CD4-positive, alpha-beta T cell (primary cell): ENCODE data around the gene ACAP3. TPM values are rescaled to one million over a fixed set of nuclear protein-coding genes. Genes with fewer than 3 reads are reported as not detected.

ENCODE experiments used
- ATAC-seq: fragments of 200-7000 bp; cut with Tn5 transposase; one replicate; pipeline ENCODE4 v1.10.0; 2022; ENCODE audit warnings: mild to moderate bottlenecking; ENCODE audit not compliant: poor library complexity
- CTCF ChIA-PET: fragments of 350-600 bp; sonication (Branson Sonifier 250); formaldehyde crosslinking; loops from one replicate; lab custom pipeline; 2021; ENCODE audit warnings: antibody characterized with exemption, inconsistent platforms; lab: Charles Lee
- POLR2A ChIA-PET: fragments of 350-600 bp; sonication (Branson Sonifier 250); formaldehyde crosslinking; loops from one replicate; lab custom pipeline; 2021; ENCODE audit warnings: antibody characterized with exemption, inconsistent platforms; lab: Charles Lee
- DNase-seq, 14 experiments: peaks; one replicate each; pipeline ENCODE4 v3.0.0-alpha.2; 2013 to 2020; ENCODE audit warnings: mixed read lengths in 2 of 14
- H3K27ac ChIP-seq, 2 donors: one replicate each; pipeline versions ENCODE4 v1.5.1 to v1.7.0; 2013; ENCODE audit warnings: low read length in 2 of 2, low read depth in 1 of 2, mild to moderate bottlenecking in 1 of 2
- H3K27me3 ChIP-seq, 2 experiments: 1 replicate in 1 of 2; 2 replicates in 1 of 2; pipeline versions ENCODE4 v1.6.1 to v1.7.0; 2013; ENCODE audit warnings: low read length in 2 of 2, control low read depth in 1 of 2, mild to moderate bottlenecking in 1 of 2, moderate library complexity in 1 of 2; ENCODE audit not compliant: insufficient read depth in 2 of 2, control insufficient read depth in 1 of 2
- H3K36me3 ChIP-seq: one replicate; pipeline ENCODE4 v1.6.1; 2013; ENCODE audit warnings: low read length, control low read depth; ENCODE audit not compliant: insufficient read depth
- H3K4me1 ChIP-seq: one replicate; pipeline ENCODE4 v1.6.1; 2013; ENCODE audit warnings: low read length, control low read depth; ENCODE audit not compliant: insufficient read depth
- H3K4me3 ChIP-seq: one replicate; pipeline ENCODE4 v1.5.1; 2013; ENCODE audit warnings: mild to moderate bottlenecking, low read length, moderate library complexity
- H3K9me3 ChIP-seq, 2 experiments: 1 replicate in 1 of 2; 2 replicates in 1 of 2; pipeline versions ENCODE4 v1.6.1 to v1.7.0; 2013; ENCODE audit warnings: low read length in 2 of 2, mild to moderate bottlenecking in 2 of 2, control low read depth in 1 of 2, moderate library complexity in 1 of 2; ENCODE audit not compliant: control insufficient read depth in 1 of 2, insufficient read depth in 1 of 2
- H3K27ac Mint-ChIP-seq: one replicate; pipeline ENCODE4 v1.8.0; 2020; ENCODE audit warnings: mixed read lengths
- H3K27me3 Mint-ChIP-seq: one replicate; pipeline ENCODE4 v1.8.0; 2021; ENCODE audit warnings: mixed read lengths
- H3K36me3 Mint-ChIP-seq: one replicate; pipeline ENCODE4 v1.8.0; 2021; ENCODE audit warnings: low read depth, mixed read lengths
- H3K4me1 Mint-ChIP-seq: one replicate; pipeline ENCODE4 v1.8.0; 2021; ENCODE audit warnings: low read depth, mixed read lengths
- H3K4me3 Mint-ChIP-seq: one replicate; pipeline ENCODE4 v1.8.0; 2020; ENCODE audit warnings: mild to moderate bottlenecking, mixed read lengths
- H3K9me3 Mint-ChIP-seq: one replicate; pipeline ENCODE4 v1.8.0; 2020; ENCODE audit warnings: mixed read lengths
- CTCF ChIP-seq: fragments of 200-600 bp; IDR thresholded peaks from one replicate; pipeline ENCODE4 v1.8.0; 2022; ENCODE audit warnings: antibody characterized with exemption, mild to moderate bottlenecking
- intact Hi-C, 2 experiments: fragments of 100-400 bp; cut with DNase I in 1 of 2; cut with micrococcal nuclease in 1 of 2; formaldehyde crosslinking; loops; one replicate each; pipeline versions ENCODE4 v1.15.1 to v1.9.0; 2023 to 2025; cut with DNase I, micrococcal nuclease
- total RNA-seq, 174 experiments: library from RNA in 2 of 174; stranded (reverse) in 2 of 174; gene quantifications; one replicate each; pipeline ENCODE4 v1.2.3 and lab custom pipeline; 2021 to 2026

Gene ACAP3
- total RNA-seq, 2 experiments from 2014 or later: 45.3 to 46.4 TPM

- Histone ChIP-seq H3K4me3 (no peak overlapping the region), H3K27me3 (peaks cover 11 to 17% of the 10 kb centered on the region in 2 experiments), H3K27ac (no peak overlapping the region), H3K36me3 (no peaks in the 10 kb centered on the region), H3K4me1 (peaks cover 10% of the 10 kb centered on the region), H3K9me3 (peaks cover 0 to 18% of the 10 kb centered on the region in 2 experiments)
- Mint-ChIP-seq H3K4me3 (no peak overlapping the region), H3K27ac (no peak overlapping the region), H3K9me3 (no peaks in the 10 kb centered on the region), H3K4me1 (no peaks in the 10 kb centered on the region), H3K36me3 (no peaks in the 10 kb centered on the region), H3K27me3 (no peaks in the 10 kb centered on the region)
- DNase-seq: no peak
- TF ChIP-seq CTCF: no peak
- POLR2A ChIA-PET: no interaction called here
- ATAC-seq: no peak
- CTCF ChIA-PET: no interaction called here
- intact Hi-C loops: no loop called here
Measured at GRCh38 chr1:1245178-1245816, 62.4 kb downstream of the ACAP3 start.

GRCh38 chr1:1244192-1244811, 63.4 kb downstream of the ACAP3 start:
- Histone ChIP-seq H3K27me3 (peaks cover 12 to 25% of the 10 kb centered on the region in 2 experiments), H3K4me3 (no peak overlapping the region), H3K27ac (no peak overlapping the region), H3K4me1 (peaks cover 5% of the 10 kb centered on the region), H3K36me3 (no peaks in the 10 kb centered on the region), H3K9me3 (peaks cover 0 to 18% of the 10 kb centered on the region in 2 experiments)
- Mint-ChIP-seq H3K27ac (no peak overlapping the region), H3K36me3 (no peaks in the 10 kb centered on the region), H3K9me3 (no peaks in the 10 kb centered on the region), H3K27me3 (no peaks in the 10 kb centered on the region), H3K4me1 (no peaks in the 10 kb centered on the region), H3K4me3 (no peak overlapping the region)
- intact Hi-C loops: no loop called here
- no peak for DNase-seq
- TF ChIP-seq CTCF: no peak
- ChIA-PET CTCF (no interaction called here), POLR2A (no interaction called here)
- no peak for ATAC-seq

- H3K27ac ChIP-seq: no peak overlapping the region
- peaks cover 5% of the 10 kb centered on the region for H3K4me1 ChIP-seq
- H3K9me3 ChIP-seq: peaks cover 0 to 18% of the 10 kb centered on the region in 2 experiments
- no peaks in the 10 kb centered on the region for H3K36me3 ChIP-seq
- no peaks in the 10 kb centered on the region for H3K9me3 Mint-ChIP-seq
- no peaks in the 10 kb centered on the region for H3K27me3 Mint-ChIP-seq
- intact Hi-C loops: no loop called here
- peaks cover 12 to 25% of the 10 kb centered on the region in 2 experiments for H3K27me3 ChIP-seq
- H3K4me3 ChIP-seq: no peak overlapping the region
- TF ChIP-seq CTCF: no peak
- POLR2A ChIA-PET: no interaction called here
- H3K4me1 Mint-ChIP-seq: no peaks in the 10 kb centered on the region
- H3K36me3 Mint-ChIP-seq: no peaks in the 10 kb centered on the region
- H3K4me3 Mint-ChIP-seq: no peak overlapping the region
- no peak for ATAC-seq
- H3K27ac Mint-ChIP-seq: no peak overlapping the region
- DNase-seq: no peak
- CTCF ChIA-PET: no interaction called here
Measured at GRCh38 chr1:1243807-1244191, 63.9 kb downstream of the ACAP3 start.
